Measurements from ENCODE around the gene SSPN.
"Not testable (repeated sequence)": the region's sequence is repeated elsewhere in the genome, so short reads cannot be mapped to it uniquely, and the experiment has no call there.

SSPN gene

GRCh38 chr12:26233631-26234030 is 38.3 kb downstream of the SSPN start:
- H3K4me3 ChIP-seq (replicated peaks; ENCODE audit: low read depth, low read length) = no peak overlapping the region
- DNase-seq (ENCODE audit: low read depth) = peak; percentile 69
- no peak for TF ChIP-seq CTCF (IDR thresholded peaks at IDR 0.05; ENCODE audit: low read length, missing control alignments)

DNA sequence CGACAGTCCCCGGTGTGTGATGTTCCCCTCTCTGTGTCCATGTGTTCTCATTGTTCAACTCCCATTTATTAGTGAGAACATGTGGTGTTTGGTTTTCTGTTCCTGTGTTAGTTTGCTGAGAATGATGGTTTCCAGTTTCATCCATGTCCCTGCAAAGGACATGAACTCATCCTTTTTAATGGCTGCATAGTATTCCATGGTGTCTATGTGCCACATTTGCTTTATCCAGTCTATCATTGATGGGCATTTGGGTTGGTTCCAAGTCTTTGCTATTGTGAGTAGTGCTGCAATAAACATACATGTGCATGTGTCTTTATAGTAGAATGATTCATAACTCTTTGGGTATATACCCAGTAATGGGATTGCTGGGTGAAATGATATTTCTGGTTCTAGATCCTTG is 40.1 kb downstream of the SSPN start:
- DNase-seq (ENCODE audit: low read depth); H3K4me3 ChIP-seq (replicated peaks; ENCODE audit: low read depth, low read length): not testable (repeated sequence)

- no peak for TF ChIP-seq CTCF (IDR thresholded peaks at IDR 0.05; ENCODE audit: low read length, missing control alignments)
- DNase-seq (ENCODE audit: low read depth) = no peak
- H3K4me3 ChIP-seq (replicated peaks; ENCODE audit: low read depth, low read length) = no peak overlapping the region
Measured at GRCh38 chr12:26238341-26239121, 43.2 kb downstream of the SSPN start.

GRCh38 chr12:26239122-26239851 is 43.9 kb downstream of the SSPN start:
- peak; percentile 97 for DNase-seq (ENCODE audit: low read depth)
- H3K4me3 ChIP-seq (replicated peaks; ENCODE audit: low read depth, low read length) = no peak overlapping the region
- TF ChIP-seq CTCF (IDR thresholded peaks at IDR 0.05; ENCODE audit: low read length, missing control alignments) = no peak

GRCh38 chr12:26239852-26240815 is 44.8 kb downstream of the SSPN start:
- TF ChIP-seq CTCF (IDR thresholded peaks at IDR 0.05; ENCODE audit: low read length, missing control alignments) = no peak
- DNase-seq (ENCODE audit: low read depth) = no peak
- H3K4me3 ChIP-seq (replicated peaks; ENCODE audit: low read depth, low read length) = no peak overlapping the region

DNA sequence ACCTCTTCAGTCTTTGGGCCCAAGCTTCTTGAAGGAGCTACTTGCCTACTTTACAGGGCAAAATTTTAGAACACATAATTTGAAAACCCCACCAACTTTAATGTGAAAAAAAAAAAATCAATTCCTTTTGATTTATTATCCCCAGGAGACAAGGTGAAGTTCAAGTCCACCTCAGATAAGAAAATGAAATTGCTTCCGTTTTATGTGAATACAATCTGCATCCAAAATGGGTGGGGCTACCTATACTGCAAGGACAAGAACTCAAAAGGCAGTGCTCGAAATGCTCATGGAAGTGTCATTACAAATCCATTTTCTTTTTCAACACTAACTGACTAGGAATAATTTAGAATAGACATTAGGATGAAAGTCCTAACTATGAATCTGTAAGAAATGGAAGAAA is 45.7 kb downstream of the SSPN start:
- DNase-seq (ENCODE audit: low read depth) = no peak
- TF ChIP-seq CTCF (IDR thresholded peaks at IDR 0.05; ENCODE audit: low read length, missing control alignments) = no peak
- H3K4me3 ChIP-seq (replicated peaks; ENCODE audit: low read depth, low read length) = no peak overlapping the region

DNA sequence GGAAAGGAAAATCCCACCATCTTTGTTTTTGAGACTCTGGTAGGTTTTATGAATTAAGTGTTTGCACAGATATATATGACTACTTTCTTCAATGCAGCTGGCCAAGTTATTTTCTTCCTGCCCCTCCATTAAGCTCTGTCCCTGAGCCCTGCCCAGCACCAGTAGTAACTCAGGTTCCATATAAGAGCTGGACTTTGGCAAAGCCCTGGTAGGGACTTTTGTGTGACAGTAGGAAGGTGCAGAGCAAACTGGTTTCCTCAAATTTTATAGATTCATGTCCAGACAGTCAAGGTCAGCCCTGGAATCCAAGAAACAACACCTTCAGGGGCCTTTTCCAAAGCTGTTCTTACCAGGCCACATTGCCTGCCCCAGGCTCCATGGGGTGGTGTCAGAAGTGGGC is 47.3 kb downstream of the SSPN start:
- DNase-seq (ENCODE audit: low read depth) = no peak
- no peak overlapping the region for H3K4me3 ChIP-seq (replicated peaks; ENCODE audit: low read depth, low read length)
- no peak for TF ChIP-seq CTCF (IDR thresholded peaks at IDR 0.05; ENCODE audit: low read length, missing control alignments)
